Glutamatergic neuron (in vitro differentiated cells): ENCODE results near the gene NDUFAF2. TPM values are rescaled to one million over a fixed set of nuclear protein-coding genes. Genes with fewer than 3 reads are reported as not detected.

ENCODE experiments used
- DNase-seq: peaks from one replicate; pipeline ENCODE4 v3.0.0; 2022
- H3K27ac Mint-ChIP-seq: one replicate; pipeline ENCODE4 v1.8.0; 2020; ENCODE audit warnings: mild to moderate bottlenecking, mixed read lengths, inconsistent platforms; ENCODE audit not compliant: unreplicated experiment
- H3K27me3 Mint-ChIP-seq: one replicate; pipeline ENCODE4 v1.8.0; 2020; ENCODE audit warnings: mild to moderate bottlenecking, moderate library complexity, mixed read lengths, inconsistent platforms; ENCODE audit not compliant: unreplicated experiment
- H3K36me3 Mint-ChIP-seq: one replicate; pipeline ENCODE4 v1.8.0; 2020; ENCODE audit warnings: mild to moderate bottlenecking, mixed read lengths, inconsistent platforms; ENCODE audit not compliant: unreplicated experiment
- H3K4me1 Mint-ChIP-seq: one replicate; pipeline ENCODE4 v1.8.0; 2020; ENCODE audit warnings: mild to moderate bottlenecking, low read depth, mixed read lengths, inconsistent platforms; ENCODE audit not compliant: unreplicated experiment
- H3K4me3 Mint-ChIP-seq: one replicate; pipeline ENCODE4 v1.8.0; 2020; ENCODE audit warnings: mild to moderate bottlenecking, mixed read lengths, inconsistent platforms; ENCODE audit not compliant: unreplicated experiment
- H3K9me3 Mint-ChIP-seq: one replicate; pipeline ENCODE4 v1.8.0; 2020; ENCODE audit warnings: mild to moderate bottlenecking, moderate library complexity, mixed read lengths, inconsistent platforms; ENCODE audit not compliant: unreplicated experiment
- total RNA-seq: library from RNA; stranded (reverse); fragmentation: NEBNext Ultra II Directional; extraction: Animal tissue kit (Norgen Biotek cat#: 25700); gene quantifications from one replicate; pipeline ENCODE4 v1.2.1, GENCODE V29; 2021; ENCODE audit not compliant: unreplicated experiment
- TF ChIP-seq, protein P1 (sequence below): fragments of 200-600 bp; sonication (generic); IDR thresholded peaks from one replicate; pipeline ENCODE4 v1.5.0; 2021; ENCODE audit not compliant: partially characterized antibody, unreplicated experiment

Gene NDUFAF2
- total RNA-seq, 1 donor from 2014 or later, result 14.2 TPM

DNA sequence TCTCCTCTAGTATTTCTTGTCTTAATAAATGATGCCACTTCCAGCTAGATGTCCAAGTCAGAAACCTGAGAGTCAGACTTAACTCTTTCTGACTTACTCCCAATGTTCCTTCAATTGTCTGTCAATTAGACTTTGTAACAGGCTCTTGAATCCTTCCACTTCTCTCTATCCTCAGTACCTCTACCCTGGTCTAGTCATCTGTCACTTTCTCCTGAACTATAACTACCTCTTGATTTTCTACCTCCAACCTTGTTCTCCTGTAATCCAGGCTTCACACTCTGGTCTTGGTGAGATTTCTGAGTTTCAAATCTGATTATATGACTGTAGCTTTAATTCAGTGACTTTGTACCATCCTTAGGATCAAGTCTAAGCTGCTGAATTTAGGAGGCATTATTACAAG lies 64.9 kb downstream of the NDUFAF2 start:
- Mint-ChIP-seq H3K36me3 (no peaks in the 10 kb centered on the region), H3K27me3 (no peaks in the 10 kb centered on the region), H3K9me3 (no peaks in the 10 kb centered on the region), H3K27ac (no peak overlapping the region), H3K4me3 (no peak overlapping the region), H3K4me1 (no peaks in the 10 kb centered on the region)
- TF ChIP-seq, protein P1, sequence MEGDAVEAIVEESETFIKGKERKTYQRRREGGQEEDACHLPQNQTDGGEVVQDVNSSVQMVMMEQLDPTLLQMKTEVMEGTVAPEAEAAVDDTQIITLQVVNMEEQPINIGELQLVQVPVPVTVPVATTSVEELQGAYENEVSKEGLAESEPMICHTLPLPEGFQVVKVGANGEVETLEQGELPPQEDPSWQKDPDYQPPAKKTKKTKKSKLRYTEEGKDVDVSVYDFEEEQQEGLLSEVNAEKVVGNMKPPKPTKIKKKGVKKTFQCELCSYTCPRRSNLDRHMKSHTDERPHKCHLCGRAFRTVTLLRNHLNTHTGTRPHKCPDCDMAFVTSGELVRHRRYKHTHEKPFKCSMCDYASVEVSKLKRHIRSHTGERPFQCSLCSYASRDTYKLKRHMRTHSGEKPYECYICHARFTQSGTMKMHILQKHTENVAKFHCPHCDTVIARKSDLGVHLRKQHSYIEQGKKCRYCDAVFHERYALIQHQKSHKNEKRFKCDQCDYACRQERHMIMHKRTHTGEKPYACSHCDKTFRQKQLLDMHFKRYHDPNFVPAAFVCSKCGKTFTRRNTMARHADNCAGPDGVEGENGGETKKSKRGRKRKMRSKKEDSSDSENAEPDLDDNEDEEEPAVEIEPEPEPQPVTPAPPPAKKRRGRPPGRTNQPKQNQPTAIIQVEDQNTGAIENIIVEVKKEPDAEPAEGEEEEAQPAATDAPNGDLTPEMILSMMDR, result no peak
- no peak for DNase-seq

DNA sequence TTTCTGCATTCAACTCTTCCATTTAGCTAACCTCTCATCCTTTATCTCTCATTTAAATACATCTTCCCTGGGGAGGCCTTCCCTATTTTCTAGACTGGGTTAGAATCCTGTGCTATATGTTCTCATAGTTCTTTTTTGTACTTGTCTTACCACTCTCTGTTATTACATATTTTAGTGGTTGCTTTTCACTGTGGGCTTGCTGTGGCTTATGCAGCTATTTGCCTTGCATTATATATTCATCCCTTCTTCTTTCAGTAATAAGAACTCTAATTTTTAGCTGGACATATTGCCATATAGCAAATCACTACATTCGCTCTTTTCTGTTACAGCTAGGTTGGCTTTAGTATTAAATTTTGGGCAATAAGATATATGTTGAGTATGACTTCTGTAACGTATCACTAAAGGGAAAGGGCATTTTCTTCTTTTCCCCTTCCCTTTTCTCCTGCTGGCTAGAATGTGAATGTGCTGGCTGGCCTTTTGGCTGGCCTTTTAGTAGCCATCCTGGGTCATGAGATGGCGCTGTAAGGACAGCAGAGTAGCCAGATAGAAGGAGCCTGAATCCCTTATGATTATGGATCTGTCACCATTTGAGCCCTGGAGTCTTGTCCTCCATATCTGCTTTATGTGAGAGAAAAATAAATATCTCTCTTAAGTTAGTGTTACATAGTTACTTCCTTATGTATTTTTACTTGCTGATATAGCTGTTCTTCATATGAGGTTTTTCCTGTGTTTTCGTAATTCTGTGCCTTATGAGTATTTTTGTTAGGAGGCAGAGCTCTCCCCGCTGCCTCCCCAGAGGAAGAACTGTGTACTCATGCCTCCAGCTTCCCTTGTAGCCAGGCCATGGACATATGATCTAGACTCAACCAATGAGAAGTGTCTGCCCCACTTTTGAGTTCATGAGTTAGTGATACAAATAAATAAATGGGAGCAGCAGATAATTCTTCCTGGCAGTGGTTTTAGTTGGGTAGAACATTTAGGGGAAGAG lies 65.8 kb downstream of the NDUFAF2 start:
- no peak for DNase-seq
- Mint-ChIP-seq H3K9me3 (no peaks in the 10 kb centered on the region), H3K36me3 (no peaks in the 10 kb centered on the region), H3K4me3 (no peak overlapping the region), H3K4me1 (no peaks in the 10 kb centered on the region), H3K27me3 (no peaks in the 10 kb centered on the region), H3K27ac (no peak overlapping the region)
- TF ChIP-seq, protein P1, result no peak

DNA sequence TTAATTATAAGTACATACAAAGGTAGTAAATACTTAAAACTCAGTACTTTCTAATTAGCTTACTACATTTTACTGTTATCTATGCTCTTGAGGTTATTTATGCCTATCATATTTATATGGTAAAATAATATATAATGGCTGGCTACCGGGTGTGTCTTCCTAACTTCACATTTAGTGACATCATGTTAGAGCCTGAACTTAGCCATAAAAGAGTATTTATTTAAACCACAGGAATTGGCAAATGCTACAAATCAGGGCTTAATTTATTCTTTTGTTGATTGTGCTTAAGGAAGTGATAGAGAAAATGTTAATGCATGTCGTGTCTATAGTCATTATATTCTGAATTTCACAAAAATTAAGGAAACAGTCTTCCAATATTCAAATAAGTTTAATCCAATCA lies 73.1 kb downstream of the NDUFAF2 start:
- Mint-ChIP-seq H3K27me3 (no peaks in the 10 kb centered on the region), H3K4me3 (no peak overlapping the region), H3K9me3 (no peaks in the 10 kb centered on the region), H3K27ac (no peak overlapping the region), H3K4me1 (no peaks in the 10 kb centered on the region), H3K36me3 (no peaks in the 10 kb centered on the region)
- TF ChIP-seq, protein P1, result no peak
- no peak for DNase-seq

DNA sequence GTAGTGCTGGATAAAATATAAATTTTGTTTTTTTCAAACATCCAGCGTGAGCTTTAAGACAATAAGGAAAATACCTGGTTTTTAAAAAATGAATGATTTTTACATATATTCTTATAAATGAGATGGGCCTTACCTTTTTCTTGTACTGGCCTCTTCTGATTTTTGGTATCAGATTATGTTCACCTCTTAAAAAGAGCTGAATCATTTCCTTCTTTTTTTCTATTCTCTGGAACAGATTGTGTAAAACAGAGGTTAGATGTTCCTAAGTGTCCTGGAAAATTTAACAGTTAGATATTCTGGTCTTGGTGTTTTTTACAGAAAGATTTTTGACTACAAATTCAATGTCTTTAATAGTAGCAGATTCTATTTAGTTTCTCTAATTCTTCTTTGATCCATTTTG lies 74.6 kb downstream of the NDUFAF2 start:
- H3K27ac Mint-ChIP-seq, result no peak overlapping the region
- no peaks in the 10 kb centered on the region for H3K27me3 Mint-ChIP-seq
- H3K4me1 Mint-ChIP-seq, result no peaks in the 10 kb centered on the region
- H3K4me3 Mint-ChIP-seq, result no peak overlapping the region
- no peaks in the 10 kb centered on the region for H3K9me3 Mint-ChIP-seq
- DNase-seq, result no peak
- TF ChIP-seq, protein P1, result no peak
- no peaks in the 10 kb centered on the region for H3K36me3 Mint-ChIP-seq

DNA sequence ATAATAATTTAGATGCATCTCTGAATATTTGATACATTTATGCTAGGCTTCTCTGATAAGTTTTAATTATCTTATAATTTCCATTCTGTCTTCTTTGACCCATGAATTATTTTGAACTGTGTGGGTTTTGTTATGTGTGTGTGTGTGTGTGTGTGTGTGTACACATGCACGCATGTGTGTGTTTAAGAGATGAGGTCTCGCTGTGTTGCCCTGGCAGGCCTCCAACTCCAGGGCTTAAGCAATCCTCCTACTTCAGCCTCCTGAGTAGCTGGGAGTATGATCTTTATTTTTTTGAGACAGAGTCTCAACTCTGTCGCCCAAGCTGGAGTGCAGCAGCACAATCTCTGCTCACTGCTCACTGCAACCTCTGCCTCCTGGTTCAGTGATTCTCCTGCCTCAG lies 75.4 kb downstream of the NDUFAF2 start:
- TF ChIP-seq, protein P1, result no peak
- no peak overlapping the region for H3K4me3 Mint-ChIP-seq
- DNase-seq, result no peak
- no peaks in the 10 kb centered on the region for H3K4me1 Mint-ChIP-seq
- no peaks in the 10 kb centered on the region for H3K9me3 Mint-ChIP-seq
- H3K27me3 Mint-ChIP-seq, result no peaks in the 10 kb centered on the region
- no peak overlapping the region for H3K27ac Mint-ChIP-seq
- H3K36me3 Mint-ChIP-seq, result no peaks in the 10 kb centered on the region
